Sigmoid colon (tissue), 7 donors: Measurements from ENCODE around the gene PP2D1. TPM values are rescaled to one million over a fixed set of nuclear protein-coding genes. Genes with fewer than 3 reads are reported as not detected.
A peak's percentile ranks its signal among the peaks of the same experiment; 100 is the strongest.

Experiments
- DNase-seq: peaks from one replicate; pipeline ENCODE4 v3.0.0-alpha.2; 2019
- H3K27ac ChIP-seq, 4 donors: fragments of 200-600 bp; sonication (generic); one replicate each; pipeline ENCODE4 v1.5.1; 2016 to 2019; ENCODE audit warnings: mild to moderate bottlenecking in 1 of 4
- H3K27me3 ChIP-seq, 3 donors: fragments of 200-600 bp; sonication (generic); one replicate each; pipeline ENCODE4 v1.5.1; 2019; ENCODE audit warnings: mild to moderate bottlenecking in 1 of 3
- H3K36me3 ChIP-seq, 4 donors: fragments of 200-600 bp; sonication (generic); one replicate each; pipeline ENCODE4 v1.5.1; 2016 to 2019
- H3K4me1 ChIP-seq, 4 donors: fragments of 200-600 bp; sonication (generic); one replicate each; pipeline ENCODE4 v1.5.1; 2017 to 2019
- H3K4me3 ChIP-seq, 4 donors: fragments of 200-600 bp; sonication (generic); one replicate each; pipeline ENCODE4 v1.5.1; 2017 to 2019; ENCODE audit warnings: mild to moderate bottlenecking in 2 of 4, moderate library complexity in 1 of 4
- H3K9me3 ChIP-seq, 4 donors: fragments of 200-600 bp in 3 of 4; sonication (generic) in 3 of 4; one replicate each; pipeline versions ENCODE4 v1.5.1 to v1.6.1; 2013 to 2019
- CTCF ChIP-seq, 4 experiments: fragments of 450-650 bp in 3 of 4; fragments of 200-600 bp in 1 of 4; IDR thresholded peaks; one replicate each; pipeline ENCODE4 v1.5.1; 2016 to 2019; ENCODE audit warnings: antibody characterized with exemption in 4 of 4, mild to moderate bottlenecking in 3 of 4, moderate library complexity in 2 of 4
- EP300 ChIP-seq, 4 donors: sonication (generic); formaldehyde crosslinking; IDR thresholded peaks; one replicate each; pipeline ENCODE4 v1.6.1; 2017; ENCODE audit warnings: antibody characterized with exemption in 4 of 4
- POLR2A ChIP-seq, 2 donors: fragments of 450-650 bp; IDR thresholded peaks; one replicate each; pipeline ENCODE4 v1.6.1; 2016; ENCODE audit warnings: antibody characterized with exemption in 2 of 2, mild to moderate bottlenecking in 2 of 2, moderate library complexity in 2 of 2
- POLR2AphosphoS5 ChIP-seq, 4 donors: sonication (generic); formaldehyde crosslinking; IDR thresholded peaks; one replicate each; pipeline ENCODE4 v1.6.1; 2017; ENCODE audit warnings: antibody characterized with exemption in 4 of 4
- WGBS, 2 donors: extraction: QIAGEN DNeasy Blood & Tissue Kit; methylation state at CpG; one replicate each; pipeline ENCODE4 v1.1.7; 2013; 5-methylcytosine and 5-hydroxymethylcytosine counted together
- intact Hi-C: fragments of 100-400 bp; cut with DNase I; formaldehyde crosslinking; loops from one replicate; pipeline ENCODE4 v1.15.1; 2023
- polyA plus RNA-seq, 3 donors: library from polyadenylated mRNA; stranded (reverse); fragments of 200-250 nt; gene quantifications; one replicate each; pipeline ENCODE4 v1.2.3, GENCODE V29; 2013
- total RNA-seq, 4 donors: library from RNA; depleted of rRNA; stranded (reverse); fragments of >200 nt; gene quantifications; one replicate each; pipeline ENCODE4 v1.1.0, GENCODE V29; 2016
- donor health status: healthy with polysubstance abuse.
- donor health status: Bipolar disorder and iron deficiency.
- donor health status: healthy.

PP2D1 gene, protein sequence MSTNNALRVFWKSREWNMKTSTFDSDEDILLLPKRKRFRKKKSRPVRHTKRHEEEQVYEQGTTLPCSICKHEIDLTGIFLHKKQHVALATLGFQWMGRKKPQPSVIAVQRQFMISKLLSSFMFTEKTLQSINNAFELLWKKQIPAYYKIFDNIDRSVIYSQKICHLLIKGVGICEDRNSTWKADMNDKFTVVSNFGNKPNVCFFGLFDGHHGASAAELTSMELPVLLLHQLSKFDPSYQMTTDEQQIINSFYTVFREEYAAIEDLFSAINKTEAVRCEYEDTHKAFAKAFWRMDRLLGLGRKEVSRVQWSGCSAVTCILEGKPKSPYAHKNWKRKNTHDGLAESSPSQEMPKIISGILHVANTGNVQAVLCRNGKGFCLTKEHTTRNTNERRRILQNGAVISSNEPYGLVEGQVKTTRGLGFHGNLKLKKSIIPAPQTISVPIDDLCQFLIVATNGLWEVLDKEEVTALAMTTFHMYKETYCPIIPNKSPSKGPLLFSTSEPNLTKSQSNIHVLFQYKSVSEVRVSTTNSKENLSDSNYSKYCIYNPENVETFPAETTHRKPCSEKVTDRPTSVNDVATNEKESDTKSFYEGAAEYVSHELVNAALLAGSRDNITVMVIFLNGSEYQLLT
- total RNA-seq: not detected
- not detected for polyA plus RNA-seq

DNA sequence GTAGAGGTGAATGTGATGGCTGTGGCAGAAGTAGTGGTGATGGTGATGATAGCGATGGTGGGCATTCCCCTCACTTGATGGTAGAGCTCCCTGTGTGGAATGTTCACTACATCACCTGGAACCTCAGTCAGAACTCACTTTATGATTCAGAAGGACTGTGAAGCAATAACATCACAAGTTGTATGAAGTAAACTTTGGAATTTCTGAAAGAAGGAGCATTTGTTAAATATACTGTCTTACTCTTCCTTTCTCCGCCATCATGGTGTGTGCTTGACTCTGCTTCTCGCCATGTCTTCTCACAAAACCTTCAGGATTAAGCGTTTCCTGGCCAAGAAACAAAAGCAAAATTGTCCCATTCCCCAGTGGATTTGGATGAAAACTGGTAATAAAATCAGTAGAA is at the start of gene PP2D1:
PP2D1 (minus strand) TSS at position 101 of the 400 bp plus-strand sequence. CDS start 192 bp downstream, outside the sequence.
- 95 to 97% methylated on average over 4 of the region's 4 CpGs for WGBS, 2 donors
- H3K27ac ChIP-seq: no peak within 1 kb of the TSS

GRCh38 chr3:20060974-20061685 is 49.1 kb upstream of the PP2D1 start:
- 70 to 74% methylated on average over 4 of the region's 4 CpGs for WGBS, 2 donors
- peak overlapping the region; percentile 29 to 71 (median 40) for H3K27ac ChIP-seq
- H3K9me3 ChIP-seq: no peaks in the 10 kb centered on the region
- H3K27me3 ChIP-seq: no peaks in the 10 kb centered on the region
- H3K4me3 ChIP-seq: no peak overlapping the region
- intact Hi-C loops: no loop called here
- H3K36me3 ChIP-seq: no peaks in the 10 kb centered on the region
- TF ChIP-seq CTCF (IDR thresholded peaks at IDR 0.05): no peak
- peak in 2 of 4 donors; percentile 12 to 13 for TF ChIP-seq POLR2AphosphoS5 (IDR thresholded peaks at IDR 0.05)
- TF ChIP-seq POLR2A (IDR thresholded peaks at IDR 0.05): no peak
- no peak for TF ChIP-seq EP300 (IDR thresholded peaks at IDR 0.05)
- H3K4me1 ChIP-seq: peaks cover 0 to 32% (median 26%) of the 10 kb centered on the region in 4 donors
- no peak for DNase-seq

More for the DNA sequence above, at the start of gene PP2D1:
- intact Hi-C loops: no loop called here
- Histone ChIP-seq H3K4me3 (no peak within 1 kb of the TSS), H3K36me3 (no peaks in the 10 kb centered on the region), H3K27me3 (no peaks in the 10 kb centered on the region), H3K9me3 (no peaks in the 10 kb centered on the region), H3K4me1 (no peaks in the 10 kb centered on the region)
- DNase-seq: no peak
- no peak for TF ChIP-seq EP300 (IDR thresholded peaks at IDR 0.05)
- no peak for TF ChIP-seq POLR2A (IDR thresholded peaks at IDR 0.05)
- TF ChIP-seq POLR2AphosphoS5 (IDR thresholded peaks at IDR 0.05): no peak
- TF ChIP-seq CTCF (IDR thresholded peaks at IDR 0.05): no peak

- no peaks in the 10 kb centered on the region for H3K36me3 ChIP-seq
Measured at GRCh38 chr3:20059929-20060328, 47.9 kb upstream of the PP2D1 start.

More at GRCh38 chr3:20059929-20060328, 47.9 kb upstream of the PP2D1 start:
- Histone ChIP-seq H3K27ac (no peak overlapping the region), H3K9me3 (no peaks in the 10 kb centered on the region), H3K4me1 (peaks cover 0 to 32% (median 30%) of the 10 kb centered on the region in 4 donors), H3K4me3 (no peak overlapping the region), H3K27me3 (no peaks in the 10 kb centered on the region)
- no peak for DNase-seq
- intact Hi-C loops: no loop called here
- 98 to 99% methylated on average over 3 of the region's 3 CpGs for WGBS, 2 donors
- TF ChIP-seq POLR2AphosphoS5 (IDR thresholded peaks at IDR 0.05) (no peak), POLR2A (IDR thresholded peaks at IDR 0.05) (no peak), EP300 (IDR thresholded peaks at IDR 0.05) (no peak), CTCF (IDR thresholded peaks at IDR 0.05) (no peak)
